GM18909 (cell line): Measurements from ENCODE around the gene IQGAP1.
"Not testable (repeated sequence)": the region's sequence is repeated elsewhere in the genome, so short reads cannot be mapped to it uniquely, and the experiment has no call there.

Source experiments
- ATAC-seq: cut with Tn5 transposase; IDR thresholded peaks from one replicate; pipeline ENCODE4 v1.9.1; 2021; ENCODE audit warnings: mild to moderate bottlenecking; ENCODE audit not compliant: unreplicated experiment, poor library complexity

The IQGAP1 gene

GRCh38 chr15:90407336-90407735, 19.3 kb downstream of the IQGAP1 start:
- ATAC-seq, result no peak

- ATAC-seq, result peak; percentile 47
These were observed 19.9 kb downstream of the IQGAP1 start for GRCh38 chr15:90407871-90408317.

- ATAC-seq, result no peak
These were observed 20.6 kb downstream of the IQGAP1 start for GRCh38 chr15:90408657-90409056.

GRCh38 chr15:90409587-90409986, 21.5 kb downstream of the IQGAP1 start:
- not testable (repeated sequence) for ATAC-seq

GRCh38 chr15:90410316-90410715, 22.3 kb downstream of the IQGAP1 start:
- not testable (repeated sequence) for ATAC-seq

- ATAC-seq, result no peak
These were observed 23.1 kb downstream of the IQGAP1 start for GRCh38 chr15:90411176-90411575.

GRCh38 chr15:90412356-90413194, 24.5 kb downstream of the IQGAP1 start:
- peak; percentile 86 for ATAC-seq

- ATAC-seq, result no peak
These were observed 25.7 kb downstream of the IQGAP1 start for GRCh38 chr15:90413411-90414379.

- no peak for ATAC-seq
These were observed 26.5 kb downstream of the IQGAP1 start for GRCh38 chr15:90414408-90415028.

GRCh38 chr15:90416052-90416451, 28.0 kb downstream of the IQGAP1 start:
- ATAC-seq, result not testable (repeated sequence)

GRCh38 chr15:90418627-90419026, 30.6 kb downstream of the IQGAP1 start:
- no peak for ATAC-seq

- no peak for ATAC-seq
These were observed 31.2 kb downstream of the IQGAP1 start for GRCh38 chr15:90419206-90419605.

GRCh38 chr15:90419738-90420406, 31.8 kb downstream of the IQGAP1 start:
- ATAC-seq, result peak; percentile 45

- ATAC-seq, result no peak
These were observed 32.4 kb downstream of the IQGAP1 start for GRCh38 chr15:90420451-90420850.

- ATAC-seq, result no peak
These were observed 33.5 kb downstream of the IQGAP1 start for GRCh38 chr15:90421527-90421926.

GRCh38 chr15:90422043-90422442, 34.0 kb downstream of the IQGAP1 start:
- no peak for ATAC-seq

GRCh38 chr15:90422936-90423335, 34.9 kb downstream of the IQGAP1 start:
- ATAC-seq, result no peak

GRCh38 chr15:90423801-90424319, 35.8 kb downstream of the IQGAP1 start:
- no peak for ATAC-seq

- no peak for ATAC-seq
These were observed 37.8 kb downstream of the IQGAP1 start for GRCh38 chr15:90425726-90426346.
